ENCODE data around the gene MUC5B. TPM values are rescaled to one million over a fixed set of nuclear protein-coding genes. Genes with fewer than 3 reads are reported as not detected.

Gene MUC5B
- polyA plus RNA-seq, 3 donors: 0.13 to 0.37 TPM; not detected in 1

DNA sequence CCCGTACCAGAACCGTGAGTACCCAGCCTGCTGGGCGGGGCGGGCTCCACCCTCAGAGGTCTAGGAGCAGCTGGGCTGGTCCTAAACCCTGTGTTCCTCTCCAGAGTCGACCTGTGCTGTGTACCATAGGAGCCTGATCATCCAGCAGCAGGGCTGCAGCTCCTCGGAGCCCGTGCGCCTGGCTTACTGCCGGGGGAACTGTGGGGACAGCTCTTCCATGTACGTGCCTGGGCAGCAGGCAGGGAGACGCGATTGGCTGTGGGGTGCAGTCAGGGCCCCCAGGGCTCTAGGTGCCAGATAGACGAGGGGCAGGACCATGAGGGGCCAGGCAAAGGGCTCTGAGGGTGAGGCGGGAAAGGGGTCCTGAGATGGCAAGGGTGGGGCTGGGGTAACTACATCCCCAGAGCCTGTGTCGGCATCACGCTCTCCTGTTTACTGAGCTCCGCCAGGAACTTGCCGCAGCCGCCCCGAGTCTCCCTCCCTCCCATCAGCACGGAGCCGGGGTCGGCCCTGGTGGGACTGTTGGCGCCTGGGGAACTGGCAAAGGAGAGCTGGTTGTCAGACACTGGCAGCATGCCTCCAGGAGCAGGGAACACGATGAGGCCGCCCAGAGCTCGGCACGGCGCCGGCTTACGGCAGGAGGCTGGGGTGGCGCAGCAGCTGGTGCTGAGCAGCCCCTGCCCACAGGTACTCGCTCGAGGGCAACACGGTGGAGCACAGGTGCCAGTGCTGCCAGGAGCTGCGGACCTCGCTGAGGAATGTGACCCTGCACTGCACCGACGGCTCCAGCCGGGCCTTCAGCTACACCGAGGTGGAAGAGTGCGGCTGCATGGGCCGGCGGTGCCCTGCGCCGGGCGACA lies 22.9 kb upstream of the MUC5B start:
- WGBS, 3 donors: 62 to 73% (median 65%) methylated on average over 43 to 47 of the region's 47 CpGs
- H3K27ac ChIP-seq (ENCODE audit: low read depth, low read length): no peak overlapping the region

DNA sequence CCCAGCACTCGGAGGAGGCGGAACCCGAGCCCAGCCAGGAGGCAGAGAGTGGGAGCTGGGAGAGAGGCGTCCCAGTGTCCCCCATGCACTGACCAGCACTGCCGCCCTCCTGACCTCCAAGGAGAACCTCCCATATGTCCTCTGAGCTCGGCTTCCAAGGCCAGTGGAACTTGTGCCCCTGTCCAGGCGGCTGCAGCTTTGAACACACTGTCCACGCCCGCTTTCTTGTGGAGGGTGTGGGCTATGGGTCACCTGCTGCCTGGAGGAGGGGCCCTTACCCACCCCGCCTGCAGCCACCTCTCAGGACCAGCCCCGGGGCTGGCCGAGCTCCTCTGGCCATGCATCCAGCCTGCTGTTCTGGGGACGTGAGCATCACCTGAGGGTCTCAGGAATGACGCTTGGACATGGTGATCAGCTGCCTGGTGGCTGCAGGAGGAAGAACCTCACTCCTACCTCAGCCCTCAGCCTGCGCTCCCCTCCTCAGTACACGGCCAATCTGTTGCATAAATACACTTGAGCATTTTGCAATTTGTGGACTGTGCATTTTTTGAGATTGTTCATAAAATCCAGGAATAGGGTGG lies 22.2 kb upstream of the MUC5B start:
- H3K27ac ChIP-seq (ENCODE audit: low read depth, low read length): no peak overlapping the region
- WGBS, 3 donors: 65 to 72% (median 66%) methylated on average over 15 to 16 of the region's 16 CpGs

DNA sequence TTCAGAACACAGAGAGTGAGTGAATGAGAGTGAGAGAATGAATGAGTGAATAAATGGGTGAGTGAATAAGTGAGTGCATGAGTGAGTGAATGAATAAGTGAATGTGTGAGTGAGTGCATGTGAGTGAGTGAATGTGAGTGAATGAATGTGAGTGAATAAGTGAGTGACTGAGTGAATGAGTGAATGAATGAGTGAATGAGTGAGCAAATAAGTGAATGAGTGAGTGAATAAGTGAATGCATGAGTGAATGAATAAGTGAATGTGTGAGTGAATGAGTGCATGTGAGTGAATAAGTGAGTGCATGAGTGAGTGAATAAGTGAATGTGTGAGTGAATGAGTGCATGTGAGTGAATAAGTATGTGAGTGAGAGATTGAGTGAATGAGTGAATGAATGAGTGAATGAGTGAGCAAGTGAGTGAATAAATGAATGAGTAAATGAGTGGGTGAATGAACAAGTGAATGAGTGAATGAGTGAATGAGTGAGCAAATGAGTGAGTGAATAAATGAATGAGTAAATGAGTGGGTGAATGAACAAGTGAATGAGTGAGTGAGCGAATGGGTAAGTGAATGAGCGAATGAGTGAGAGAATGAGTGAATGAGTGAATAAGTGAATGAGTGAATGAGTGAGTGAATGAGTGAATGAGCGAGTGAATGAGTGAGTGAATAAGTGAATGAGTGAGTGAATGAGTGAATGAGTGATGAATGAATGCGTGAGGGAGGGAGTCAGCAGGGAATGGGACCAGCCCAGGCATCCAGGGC lies 21.3 kb upstream of the MUC5B start:
- WGBS, 3 donors: 79 to 87% (median 81%) methylated on average over 4 of the region's 4 CpGs

DNA sequence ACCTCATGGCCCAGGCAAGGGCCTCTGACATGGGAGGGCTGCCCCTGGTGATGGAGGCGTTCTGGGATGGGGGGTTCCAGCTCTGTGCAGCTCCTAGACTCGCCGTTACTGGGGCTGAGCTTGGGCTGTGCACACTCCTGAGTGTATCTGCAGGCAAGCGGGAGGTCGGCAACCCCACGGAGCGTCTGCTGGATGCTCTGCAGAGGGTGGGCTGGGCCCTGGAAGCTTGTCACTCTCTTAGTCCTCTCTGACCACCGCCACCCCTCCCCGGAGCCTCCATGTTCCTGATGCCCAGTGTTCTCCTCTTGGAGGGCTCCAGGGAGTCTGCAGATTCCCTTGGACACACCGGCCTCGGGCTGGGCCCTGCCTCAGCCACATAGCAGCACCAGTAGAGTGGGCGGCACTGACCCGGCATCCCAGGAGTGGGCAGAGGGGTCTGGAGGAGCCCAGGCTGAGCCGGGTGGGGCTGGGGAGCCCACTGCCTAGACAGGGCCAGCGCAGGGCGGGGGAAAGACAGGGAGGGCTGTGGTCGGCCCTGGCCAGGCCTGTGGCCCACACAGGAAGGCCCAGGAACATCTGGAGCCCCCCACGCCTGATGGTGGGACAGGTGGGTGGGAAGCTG lies 20.6 kb upstream of the MUC5B start:
- no peak overlapping the region for H3K27ac ChIP-seq (ENCODE audit: low read depth, low read length)
- WGBS, 3 donors: 47 to 49% (median 47%) methylated on average over 11 to 18 of the region's 18 CpGs

More for the DNA sequence above, 21.3 kb upstream of the MUC5B start:
- H3K27ac ChIP-seq (ENCODE audit: low read depth, low read length): no peak overlapping the region

- 17 to 23% (median 22%) methylated on average over 31 to 32 of the region's 32 CpGs for WGBS, 3 donors
- no peak overlapping the region for H3K27ac ChIP-seq (ENCODE audit: low read depth, low read length)
Observed at GRCh38 chr11:1202776-1203504, 19.9 kb upstream of the MUC5B start.

DNA sequence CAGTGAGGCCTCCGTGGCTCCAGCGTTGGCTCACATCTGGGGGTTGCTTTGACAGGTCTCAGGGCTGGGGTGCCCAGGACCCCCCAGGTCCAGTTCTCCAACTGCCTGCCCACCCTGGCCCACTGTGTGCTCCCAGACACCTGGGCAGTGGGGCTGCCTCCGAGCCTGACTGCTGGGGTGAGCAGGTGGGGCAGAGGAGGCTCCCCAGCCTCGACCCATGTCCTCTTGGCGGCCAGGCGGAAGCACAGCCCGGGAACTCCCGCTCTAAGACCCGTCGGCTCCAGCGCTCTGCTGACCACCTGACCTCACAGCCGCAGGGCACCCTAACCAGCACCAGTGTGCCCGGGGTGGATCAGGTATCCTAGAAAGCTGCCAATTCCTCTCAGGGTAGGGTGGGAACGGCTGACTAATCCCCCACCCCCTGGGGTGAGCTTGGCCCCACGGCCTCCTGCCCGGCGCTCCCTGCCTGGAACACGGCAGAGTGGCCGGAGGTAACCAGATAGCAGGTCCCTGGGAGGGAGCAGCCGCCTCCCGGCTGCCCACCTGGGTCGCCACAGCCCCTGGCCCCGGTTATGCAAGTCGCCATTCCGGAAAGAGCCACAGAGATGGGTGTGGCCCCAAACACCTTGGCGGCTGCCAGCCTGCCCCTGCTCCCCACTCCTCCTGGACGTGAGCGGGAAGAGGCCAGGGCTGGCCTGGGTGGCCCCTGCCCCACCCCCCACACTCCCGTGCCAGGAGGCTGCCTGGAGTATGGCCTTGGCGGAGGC lies 19.2 kb upstream of the MUC5B start:
- 62 to 68% (median 67%) methylated on average over 28 to 30 of the region's 30 CpGs for WGBS, 3 donors
- H3K27ac ChIP-seq (ENCODE audit: low read depth, low read length): no peak overlapping the region

GRCh38 chr11:1204381-1205101 lies 18.3 kb upstream of the MUC5B start:
- 81 to 90% (median 82%) methylated on average over 22 of the region's 22 CpGs for WGBS, 3 donors
- H3K27ac ChIP-seq (ENCODE audit: low read depth, low read length): no peak overlapping the region

- WGBS, 3 donors: 66 to 75% (median 72%) methylated on average over 35 of the region's 35 CpGs
- no peak overlapping the region for H3K27ac ChIP-seq (ENCODE audit: low read depth, low read length)
Observed at GRCh38 chr11:1205121-1205986, 17.5 kb upstream of the MUC5B start.

GRCh38 chr11:1205987-1206331 lies 16.9 kb upstream of the MUC5B start:
- H3K27ac ChIP-seq (ENCODE audit: low read depth, low read length): no peak overlapping the region
- WGBS, 3 donors: 89 to 90% (median 89%) methylated on average over 8 of the region's 8 CpGs

- no peak overlapping the region for H3K27ac ChIP-seq (ENCODE audit: low read depth, low read length)
- 87 to 88% (median 87%) methylated on average over 37 to 38 of the region's 38 CpGs for WGBS, 3 donors
Observed at GRCh38 chr11:1206391-1207271, 16.2 kb upstream of the MUC5B start.

DNA sequence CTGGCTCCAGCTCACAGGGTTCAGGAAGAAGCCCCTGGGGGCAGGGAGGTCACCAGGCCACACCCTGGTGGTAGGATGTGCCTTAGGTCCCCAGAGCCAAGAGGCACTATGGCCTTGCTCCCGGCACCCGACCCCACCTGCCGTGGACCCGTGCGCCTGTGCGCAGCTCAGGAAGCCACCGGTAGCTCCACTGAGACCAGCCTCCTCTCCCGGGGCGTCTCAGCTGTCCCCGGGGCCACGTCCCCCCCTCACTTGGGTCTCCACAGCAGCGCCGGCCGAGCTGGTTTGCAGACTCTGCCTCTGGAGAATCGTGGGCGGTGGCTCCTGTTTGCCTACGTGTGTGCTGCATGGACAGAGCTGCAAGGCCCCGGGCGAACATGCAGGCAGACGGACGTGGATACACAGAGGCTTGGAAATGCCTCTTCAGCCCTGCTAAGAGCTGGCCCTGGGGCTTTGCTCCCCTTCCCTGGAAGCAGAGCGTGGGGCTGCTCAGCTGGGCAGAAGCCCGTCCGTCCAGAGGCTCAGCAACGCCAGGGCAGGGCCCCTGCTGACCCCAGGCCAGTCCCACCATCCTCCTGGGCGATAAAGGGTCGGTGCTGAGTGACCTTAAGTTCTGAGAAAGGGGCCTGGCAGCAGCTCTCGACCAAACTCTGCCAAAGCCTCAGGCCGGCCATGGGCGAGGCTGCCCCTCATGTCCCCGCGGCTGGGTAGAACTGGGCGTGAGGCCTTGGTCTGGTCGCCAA lies 15.3 kb upstream of the MUC5B start:
- WGBS, 3 donors: 77 to 85% (median 85%) methylated on average over 34 of the region's 34 CpGs

GRCh38 chr11:1208144-1208393 lies 14.8 kb upstream of the MUC5B start:
- no peak overlapping the region for H3K27ac ChIP-seq (ENCODE audit: low read depth, low read length)
- WGBS, 3 donors: 78 to 85% (median 81%) methylated on average over 6 of the region's 6 CpGs

More for the DNA sequence above, 15.3 kb upstream of the MUC5B start:
- no peak overlapping the region for H3K27ac ChIP-seq (ENCODE audit: low read depth, low read length)

GRCh38 chr11:1208394-1209261 lies 14.2 kb upstream of the MUC5B start:
- no peak overlapping the region for H3K27ac ChIP-seq (ENCODE audit: low read depth, low read length)
- 81 to 94% (median 89%) methylated on average over 34 to 39 of the region's 39 CpGs for WGBS, 3 donors
